Measurements from ENCODE around the gene SLC38A8.
A peak's percentile ranks its signal among the peaks of the same experiment; 100 is the strongest.

Gene SLC38A8

GRCh38 chr16:83996481-83997252 lies 45.9 kb downstream of the SLC38A8 start:
- DNase-seq (ENCODE audit: low read depth), result no peak

GRCh38 chr16:83995754-83996153 lies 46.8 kb downstream of the SLC38A8 start:
- no peak for DNase-seq (ENCODE audit: low read depth)

GRCh38 chr16:83994703-83995102 lies 47.9 kb downstream of the SLC38A8 start:
- no peak for DNase-seq (ENCODE audit: low read depth)

GRCh38 chr16:83994087-83994486 lies 48.5 kb downstream of the SLC38A8 start:
- DNase-seq (ENCODE audit: low read depth), result peak; percentile 96

GRCh38 chr16:83992624-83993023 lies 50.0 kb downstream of the SLC38A8 start:
- peak; percentile 74 for DNase-seq (ENCODE audit: low read depth)

- DNase-seq (ENCODE audit: low read depth), result no peak
Observed at GRCh38 chr16:83990492-83990891, 52.1 kb downstream of the SLC38A8 start.

- DNase-seq (ENCODE audit: low read depth), result no peak
Observed at GRCh38 chr16:83989300-83989699, 53.3 kb downstream of the SLC38A8 start.

- no peak for DNase-seq (ENCODE audit: low read depth)
Observed at GRCh38 chr16:83983491-83983890, 59.1 kb downstream of the SLC38A8 start.

- no peak for DNase-seq (ENCODE audit: low read depth)
Observed at GRCh38 chr16:83981799-83982198, 60.8 kb downstream of the SLC38A8 start.

GRCh38 chr16:83980794-83981193 lies 61.8 kb downstream of the SLC38A8 start:
- DNase-seq (ENCODE audit: low read depth), result no peak

GRCh38 chr16:83979441-83979840 lies 63.2 kb downstream of the SLC38A8 start:
- no peak for DNase-seq (ENCODE audit: low read depth)

- no peak for DNase-seq (ENCODE audit: low read depth)
Observed at GRCh38 chr16:83978401-83978904, 64.1 kb downstream of the SLC38A8 start.

GRCh38 chr16:83977056-83977815 lies 65.4 kb downstream of the SLC38A8 start:
- DNase-seq (ENCODE audit: low read depth), result no peak

- DNase-seq (ENCODE audit: low read depth), result no peak
Observed at GRCh38 chr16:83975590-83976260, 66.9 kb downstream of the SLC38A8 start.

GRCh38 chr16:83974475-83974874 lies 68.1 kb downstream of the SLC38A8 start:
- DNase-seq (ENCODE audit: low read depth), result no peak

GRCh38 chr16:83973581-83974385 lies 68.8 kb downstream of the SLC38A8 start:
- DNase-seq (ENCODE audit: low read depth), result no peak

- DNase-seq (ENCODE audit: low read depth), result no peak
Observed at GRCh38 chr16:83973077-83973476, 69.5 kb downstream of the SLC38A8 start.

- DNase-seq (ENCODE audit: low read depth), result no peak
Observed at GRCh38 chr16:83972256-83973008, 70.2 kb downstream of the SLC38A8 start.

GRCh38 chr16:83971165-83972130 lies 71.1 kb downstream of the SLC38A8 start:
- DNase-seq (ENCODE audit: low read depth), result no peak

- no peak for DNase-seq (ENCODE audit: low read depth)
Observed at GRCh38 chr16:83970430-83970815, 72.2 kb downstream of the SLC38A8 start.
